Pancreas (tissue), 10 donors: Measurements from ENCODE around the gene PPP1R15B. TPM values are rescaled to one million over a fixed set of nuclear protein-coding genes. Genes with fewer than 3 reads are reported as not detected.

Experiments used
- ATAC-seq, 4 donors: fragments of 200-7000 bp; cut with Tn5 transposase; one replicate each; pipeline versions ENCODE4 v1.8.0 to v1.9.1; 2020; ENCODE audit warnings: mild to moderate bottlenecking in 4 of 4, moderate library complexity in 4 of 4
- DNase-seq, 6 donors: peaks; one replicate each; pipeline ENCODE4 v3.0.0-alpha.2; 2020
- FAIRE-seq: peaks from 2 replicates; lab custom pipeline; 2012; peaks lifted over from hg19 to GRCh38; lab: Jason Lieb, UNC
- H3K27ac ChIP-seq, 4 donors: fragments of 200-600 bp; sonication (generic); 1 replicate in 3 of 4; 2 replicates in 1 of 4; pipeline versions ENCODE4 v1.5.0 to v1.8.0; 2020
- H3K27me3 ChIP-seq, 4 donors: fragments of 200-600 bp; one replicate each; pipeline ENCODE4 v1.8.0; 2021
- H3K36me3 ChIP-seq, 3 donors: fragments of 200-600 bp; sonication (generic) in 1 of 3; one replicate each; pipeline versions ENCODE4 v1.5.0 to v1.8.0; 2020 to 2021
- H3K4me1 ChIP-seq, 3 donors: fragments of 200-600 bp; one replicate each; pipeline ENCODE4 v1.8.0; 2021
- H3K4me3 ChIP-seq, 4 donors: fragments of 200-600 bp; sonication (generic) in 2 of 4; one replicate each; pipeline versions ENCODE4 v1.5.0 to v1.8.0; 2020 to 2021
- H3K9me3 ChIP-seq, 4 donors: fragments of 200-600 bp; one replicate each; pipeline ENCODE4 v1.8.0; 2021
- WGBS, 2 donors: extraction: QIAGEN DNeasy Blood & Tissue Kit; methylation state at CpG; one replicate each; pipeline ENCODE4 v1.1.7; 2013; 5-methylcytosine and 5-hydroxymethylcytosine counted together
- intact Hi-C, 3 donors: fragments of 100-400 bp; cut with DNase I; formaldehyde crosslinking; loops; one replicate each; pipeline versions ENCODE4 v1.11.1 to v1.14.2; 2022
- polyA plus RNA-seq, 2 donors: library from polyadenylated mRNA; stranded (reverse); fragments of 200-250 nt; gene quantifications; one replicate each; pipeline ENCODE4 v1.2.3, GENCODE V29; 2013
- total RNA-seq, 6 donors: library from RNA; stranded (reverse); fragmentation: NEBNext Ultra II Directional in 4 of 6; extraction: Animal tissue kit (Norgen Biotek cat#: 25700) in 4 of 6; gene quantifications; one replicate each; pipeline versions ENCODE4 v1.2.1 to v1.2.4, GENCODE V29; 2021 to 2023
- TF ChIP-seq, protein P1 (sequence below), 4 donors: fragments of 200-600 bp; sonication (generic) in 3 of 4; IDR thresholded peaks; one replicate each; pipeline versions ENCODE4 v1.5.0 to v1.8.0; 2021; ENCODE audit warnings: antibody characterized with exemption in 4 of 4
- donor health status: healthy with polysubstance abuse.
- donor health status: DM: no; HTN: no; CAD: no; lungs with moderate emphysema.
- donor health status: DM: no; HTN: no; CAD: no.
- donor health status: control.
- donor health status: control.
- donor health status: Bipolar disorder and iron deficiency.
- donor health status: DM: yes; HTN: yes; CAD: no.
- donor health status: DM: no; HTN: no; CAD: no.
- donor health status: DM: no; HTN: no; CAD: no.
- donor health status: DM: yes; HTN: yes; CAD: no.

PPP1R15B gene
- total and polyA plus RNA-seq, 8 donors, result 7.8 to 47.9 (median 21.5) TPM

DNA sequence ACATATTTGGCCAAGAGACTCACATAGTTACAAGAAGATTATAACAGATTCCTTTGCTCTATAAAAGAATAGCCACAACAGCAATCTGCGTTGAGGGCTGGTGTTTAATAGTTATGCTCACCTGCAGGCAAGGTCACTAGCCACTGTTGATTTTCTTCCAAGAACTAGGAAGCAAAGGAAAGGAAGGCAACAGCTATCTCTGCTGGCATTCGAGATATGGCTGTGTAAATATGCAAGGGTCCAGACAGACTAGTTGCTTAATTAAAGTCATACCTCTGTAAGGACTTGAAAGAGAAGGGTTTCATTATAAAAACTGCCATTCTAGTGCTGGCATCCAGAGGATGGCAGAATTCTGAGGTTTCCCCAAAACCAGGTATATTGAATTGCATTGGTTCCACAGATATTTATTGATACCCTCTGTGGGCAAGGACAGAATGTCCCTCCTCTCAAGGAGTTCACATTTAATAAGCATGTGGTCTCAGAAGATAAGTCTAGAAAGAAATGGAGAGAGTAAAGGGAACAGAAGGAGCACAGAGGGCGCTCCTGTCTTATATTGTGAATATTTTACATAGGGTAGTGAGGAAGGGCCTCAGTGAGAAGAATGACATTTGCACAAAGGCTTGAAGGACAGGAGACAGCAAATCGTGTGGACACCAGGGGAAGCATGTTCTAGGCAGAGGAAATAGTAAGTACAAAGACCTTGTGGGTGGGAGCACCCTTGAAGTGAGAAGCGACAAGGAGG lies 28.3 kb downstream of the PPP1R15B start:
- DNase-seq (no peak), FAIRE-seq (no peak), ATAC-seq (peak; percentile 44 to 80 (median 60))
- no peak overlapping the region for H3K4me3 ChIP-seq
- no peaks in the 10 kb centered on the region for H3K36me3 ChIP-seq
- peaks cover 8 to 13% (median 10%) of the 10 kb centered on the region in 3 donors for H3K4me1 ChIP-seq
- H3K27ac ChIP-seq, result peak overlapping the region in 2 of 4 donors; percentile 29 to 35
- no peaks in the 10 kb centered on the region for H3K9me3 ChIP-seq
- TF ChIP-seq, protein P1, sequence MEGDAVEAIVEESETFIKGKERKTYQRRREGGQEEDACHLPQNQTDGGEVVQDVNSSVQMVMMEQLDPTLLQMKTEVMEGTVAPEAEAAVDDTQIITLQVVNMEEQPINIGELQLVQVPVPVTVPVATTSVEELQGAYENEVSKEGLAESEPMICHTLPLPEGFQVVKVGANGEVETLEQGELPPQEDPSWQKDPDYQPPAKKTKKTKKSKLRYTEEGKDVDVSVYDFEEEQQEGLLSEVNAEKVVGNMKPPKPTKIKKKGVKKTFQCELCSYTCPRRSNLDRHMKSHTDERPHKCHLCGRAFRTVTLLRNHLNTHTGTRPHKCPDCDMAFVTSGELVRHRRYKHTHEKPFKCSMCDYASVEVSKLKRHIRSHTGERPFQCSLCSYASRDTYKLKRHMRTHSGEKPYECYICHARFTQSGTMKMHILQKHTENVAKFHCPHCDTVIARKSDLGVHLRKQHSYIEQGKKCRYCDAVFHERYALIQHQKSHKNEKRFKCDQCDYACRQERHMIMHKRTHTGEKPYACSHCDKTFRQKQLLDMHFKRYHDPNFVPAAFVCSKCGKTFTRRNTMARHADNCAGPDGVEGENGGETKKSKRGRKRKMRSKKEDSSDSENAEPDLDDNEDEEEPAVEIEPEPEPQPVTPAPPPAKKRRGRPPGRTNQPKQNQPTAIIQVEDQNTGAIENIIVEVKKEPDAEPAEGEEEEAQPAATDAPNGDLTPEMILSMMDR (IDR thresholded peaks at IDR 0.05), result no peak
- H3K27me3 ChIP-seq, result no peaks in the 10 kb centered on the region
- WGBS, 2 donors, result 50 to 53% methylated on average over 5 of the region's 5 CpGs
- intact Hi-C loops, result no loop called here

DNA sequence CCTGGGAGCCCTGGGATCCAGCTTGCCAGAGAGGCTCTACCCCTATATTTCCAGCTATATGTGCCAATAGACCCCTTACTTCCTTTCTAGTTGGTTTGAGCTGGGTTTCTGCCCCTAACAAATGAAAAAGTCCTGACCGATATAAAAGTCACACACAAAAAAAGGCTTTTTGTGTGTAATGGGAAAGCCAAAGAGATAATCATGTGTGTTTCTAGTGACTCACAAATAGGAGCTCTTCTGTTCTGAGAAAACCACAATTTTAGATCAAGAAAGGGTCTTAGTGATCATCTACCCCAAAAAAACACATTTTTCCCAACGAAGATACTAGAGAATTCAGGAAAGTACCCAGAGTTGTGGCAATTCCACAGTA lies 28.9 kb downstream of the PPP1R15B start:
- intact Hi-C loops, result no loop called here
- ATAC-seq, result no peak
- TF ChIP-seq, protein P1 (IDR thresholded peaks at IDR 0.05), result no peak
- H3K4me1 ChIP-seq, result peaks cover 10 to 13% (median 11%) of the 10 kb centered on the region in 3 donors
- peak overlapping the region in 2 of 4 donors; percentile 29 to 35 for H3K27ac ChIP-seq
- 23 to 47% methylated on average over 2 of the region's 2 CpGs for WGBS, 2 donors
- H3K4me3 ChIP-seq, result no peak overlapping the region
- no peak for DNase-seq
- no peaks in the 10 kb centered on the region for H3K9me3 ChIP-seq
- no peaks in the 10 kb centered on the region for H3K36me3 ChIP-seq
- no peaks in the 10 kb centered on the region for H3K27me3 ChIP-seq
- FAIRE-seq, result no peak

DNA sequence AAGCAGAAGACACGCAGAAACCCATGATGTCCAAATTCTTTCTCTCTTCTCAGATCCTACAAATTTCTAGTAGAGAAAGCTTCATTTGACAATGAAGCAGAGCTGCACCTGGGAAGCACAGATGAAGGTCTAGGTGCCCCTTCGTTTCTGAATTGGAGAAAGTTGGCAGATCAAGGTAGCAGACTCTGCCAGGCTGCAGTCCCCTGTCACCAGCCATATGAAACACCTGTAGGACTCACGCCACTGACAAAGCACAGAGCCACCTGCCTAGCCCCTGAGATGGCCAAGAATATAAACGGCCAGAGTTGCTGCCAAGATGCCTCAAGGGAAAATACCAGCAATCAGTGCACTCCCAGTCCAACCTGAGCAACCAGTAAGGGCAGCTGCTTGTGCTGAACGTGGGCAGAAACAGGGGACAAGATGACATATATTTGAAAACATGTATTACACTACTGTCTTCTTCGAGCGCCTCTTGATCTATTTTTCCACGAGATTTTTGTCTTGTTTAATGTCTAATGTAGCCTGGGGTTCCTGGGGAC lies 31.3 kb downstream of the PPP1R15B start:
- no peak overlapping the region for H3K27ac ChIP-seq
- no peaks in the 10 kb centered on the region for H3K27me3 ChIP-seq
- no peak overlapping the region for H3K4me3 ChIP-seq
- intact Hi-C loops, result no loop called here
- 51 to 55% methylated on average over 8 of the region's 8 CpGs for WGBS, 2 donors
- no peak for FAIRE-seq
- H3K36me3 ChIP-seq, result no peaks in the 10 kb centered on the region
- DNase-seq, result no peak
- H3K9me3 ChIP-seq, result no peaks in the 10 kb centered on the region
- TF ChIP-seq, protein P1 (IDR thresholded peaks at IDR 0.05), result no peak
- H3K4me1 ChIP-seq, result peaks cover 17 to 20% (median 17%) of the 10 kb centered on the region in 3 donors
- ATAC-seq, result no peak

DNA sequence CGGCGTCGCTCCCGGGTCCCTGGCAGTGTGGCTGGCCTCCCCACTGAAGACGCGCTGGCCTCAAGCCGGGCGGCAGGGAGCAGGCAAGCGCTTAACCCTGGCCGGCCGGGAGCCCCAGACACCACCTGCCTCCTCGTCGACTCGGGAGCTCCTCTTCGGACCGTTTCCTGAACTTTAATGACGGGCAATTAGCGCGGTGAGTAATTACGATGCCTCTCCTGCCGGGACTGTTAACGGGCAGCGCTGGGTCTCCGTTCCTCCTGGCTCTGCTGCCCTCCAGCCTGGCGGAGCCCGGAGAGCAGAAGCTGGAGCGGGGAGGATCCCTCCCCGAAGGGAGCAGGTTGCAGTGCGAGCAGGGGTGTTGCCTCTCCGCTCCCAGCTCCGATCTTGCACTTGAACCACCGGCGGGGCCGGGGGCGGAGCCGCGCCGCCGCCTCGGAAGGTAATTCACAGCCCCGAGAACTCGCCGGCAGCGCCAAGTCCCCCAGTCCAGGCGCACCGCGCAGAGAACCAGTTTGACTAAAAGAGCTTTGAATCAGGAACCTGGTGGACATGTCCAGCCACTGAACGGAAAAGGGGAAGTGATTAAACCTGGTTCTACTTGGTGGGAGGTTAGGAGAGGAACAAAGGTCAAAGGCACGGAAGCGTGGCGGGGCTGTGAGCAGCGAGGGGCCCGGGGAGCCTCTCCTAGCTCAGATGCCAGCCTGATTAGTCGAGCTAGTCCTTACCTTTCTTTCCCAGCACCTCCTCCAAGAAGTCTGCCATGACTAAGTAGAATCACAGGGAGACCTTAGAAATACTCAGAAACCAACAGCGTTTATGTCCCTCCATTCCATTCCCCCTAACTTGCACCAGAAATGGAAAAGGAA lies 33.6 kb downstream of the PPP1R15B start:
- TF ChIP-seq, protein P1 (IDR thresholded peaks at IDR 0.05), result no peak
- Histone ChIP-seq H3K27ac (peak overlapping the region in 3 of 4 donors; percentile 18 to 77 (median 73)), H3K27me3 (no peaks in the 10 kb centered on the region), H3K9me3 (no peaks in the 10 kb centered on the region), H3K4me3 (peak overlapping the region; percentile 8 to 54 (median 36)), H3K36me3 (no peaks in the 10 kb centered on the region), H3K4me1 (peaks cover 10 to 17% (median 15%) of the 10 kb centered on the region in 3 donors)
- ATAC-seq (peak; percentile 47 to 74 (median 68)), DNase-seq (peak; percentile 40 to 81 (median 58)), FAIRE-seq (no peak)
- intact Hi-C loops, result no loop called here
- 1% methylated on average over 47 to 55 of the region's 55 CpGs for WGBS, 2 donors
